ENCODE results near the gene NUDT16L1. TPM values are rescaled to one million over a fixed set of nuclear protein-coding genes. Genes with fewer than 3 reads are reported as not detected.

NUDT16L1 gene
- total and polyA plus RNA-seq, 2 of the 4 experiments (the other 2 are of a cell fraction), result 22.9 to 44.3 TPM

DNA sequence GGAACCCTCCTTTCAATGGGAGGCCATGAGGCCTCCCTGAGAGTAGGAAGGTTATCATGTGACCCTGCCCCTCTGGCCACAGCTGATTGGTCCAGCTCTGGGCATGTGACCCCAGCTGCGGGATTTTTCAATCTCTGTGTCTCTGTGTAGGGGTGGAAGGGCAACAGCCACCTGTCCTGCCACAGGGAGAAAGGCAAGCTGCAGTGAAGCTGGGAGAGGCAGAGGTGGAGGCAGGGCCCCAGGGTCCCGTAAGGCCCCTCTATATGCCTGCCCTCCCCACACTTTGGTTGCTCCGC lies 51.9 kb downstream of the NUDT16L1 start:
- Histone ChIP-seq H2AK5ac (ENCODE audit: low read depth, low read length) (no peak overlapping the region), H3K9me1 (ENCODE audit: insufficient read depth, low read length) (no peaks in the 10 kb centered on the region), H4K91ac (ENCODE audit: insufficient read depth, low read depth, low read length) (no peak overlapping the region), H3K27ac (ENCODE audit: insufficient read depth, low read length) (no peak overlapping the region), H4K8ac (ENCODE audit: low read depth in 2 of 2, low read length in 2 of 2) (no peak overlapping the region), H2AK9ac (replicated peaks; ENCODE audit: low read depth, low read length, poor library complexity) (peak overlapping the region; percentile 51), H3K4me1 (ENCODE audit: control insufficient read depth, insufficient read depth, low read length) (no peaks in the 10 kb centered on the region), H3K79me1 (ENCODE audit: low read depth in 1 of 2, low read length in 2 of 2) (0 out of 4 replicates have a peak, but pooled peaks cover 0 to 4% of the 10 kb centered on the region in 2 experiments), H3K23ac (ENCODE audit: low read depth, low read length) (no peak overlapping the region), H2BK15ac (ENCODE audit: low read depth, low read length) (no peak overlapping the region), H2AFZ (replicated peaks; ENCODE audit: low read length, poor library complexity) (no peak overlapping the region), H4K5ac (ENCODE audit: low read depth, low read length) (no peak overlapping the region), H3K14ac (replicated peaks; ENCODE audit: low read depth, low read length) (no peak overlapping the region), H3K18ac (ENCODE audit: low read depth, low read length) (no peak overlapping the region), H3K4me3 (ENCODE audit: insufficient read depth, low read depth, low read length) (no peak overlapping the region), H3K27me3 (ENCODE audit: control insufficient read depth, insufficient read depth, low read length) (no peaks in the 10 kb centered on the region), H2BK5ac (ENCODE audit: low read depth, low read length, poor library complexity, severe bottlenecking) (no peak overlapping the region), H3K9me3 (ENCODE audit: control insufficient read depth, insufficient read depth, low read length) (no peaks in the 10 kb centered on the region), H3K4me2 (ENCODE audit: low read depth, low read length) (no peak overlapping the region), H2BK20ac (ENCODE audit: low read depth, low read length) (no peak overlapping the region), H3K56ac (ENCODE audit: extremely low read depth, insufficient read depth, low read length) (no peak overlapping the region), H4K20me1 (ENCODE audit: insufficient read depth, low read length) (no peaks in the 10 kb centered on the region), H3K9ac (ENCODE audit: low read depth, low read length) (no peak overlapping the region), H3K4ac (ENCODE audit: low read depth, low read length) (no peak overlapping the region), H2BK120ac (ENCODE audit: low read depth, low read length) (no peak overlapping the region), H3K36me3 (ENCODE audit: control insufficient read depth, insufficient read depth, low read length) (peaks cover 2% of the 10 kb centered on the region)
- in situ Hi-C loops (cut with MboI; ENCODE audit: low sequenced_read_pairs), result no loop called here
- intact Hi-C loops (cut with micrococcal nuclease), result no loop called here
- ChIA-PET CTCF (interaction anchor here (0.7 kb wide), 1 partner anchor 10 kb away, joined by 3 read pairs; no protein-coding TSS in a partner anchor), POLR2A (ENCODE audit: unreplicated experiment) (no interaction called here)
- dilution Hi-C loops (cut with HindIII; ENCODE audit: low sequenced_read_pairs, unreplicated experiment), result no loop called here
- DNase-seq (no peak), ATAC-seq (ENCODE audit: low read depth) (no peak)
- no TSS peak for BruUV-seq (replicated peaks)
- 83% methylated on average over 1 of the region's 3 CpGs; no CpG with 5 or more reads in 1 of the 2 experiments for WGBS, 2 experiments (ENCODE audit: extremely low coverage in 2 of 2, insufficient read length in 1 of 2)
- TF ChIP-seq, protein P1, sequence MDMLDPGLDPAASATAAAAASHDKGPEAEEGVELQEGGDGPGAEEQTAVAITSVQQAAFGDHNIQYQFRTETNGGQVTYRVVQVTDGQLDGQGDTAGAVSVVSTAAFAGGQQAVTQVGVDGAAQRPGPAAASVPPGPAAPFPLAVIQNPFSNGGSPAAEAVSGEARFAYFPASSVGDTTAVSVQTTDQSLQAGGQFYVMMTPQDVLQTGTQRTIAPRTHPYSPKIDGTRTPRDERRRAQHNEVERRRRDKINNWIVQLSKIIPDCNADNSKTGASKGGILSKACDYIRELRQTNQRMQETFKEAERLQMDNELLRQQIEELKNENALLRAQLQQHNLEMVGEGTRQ (IDR thresholded peaks at IDR 0.05; ENCODE audit: low read depth, low read length), result peak; percentile 67
- TF ChIP-seq, protein P2, sequence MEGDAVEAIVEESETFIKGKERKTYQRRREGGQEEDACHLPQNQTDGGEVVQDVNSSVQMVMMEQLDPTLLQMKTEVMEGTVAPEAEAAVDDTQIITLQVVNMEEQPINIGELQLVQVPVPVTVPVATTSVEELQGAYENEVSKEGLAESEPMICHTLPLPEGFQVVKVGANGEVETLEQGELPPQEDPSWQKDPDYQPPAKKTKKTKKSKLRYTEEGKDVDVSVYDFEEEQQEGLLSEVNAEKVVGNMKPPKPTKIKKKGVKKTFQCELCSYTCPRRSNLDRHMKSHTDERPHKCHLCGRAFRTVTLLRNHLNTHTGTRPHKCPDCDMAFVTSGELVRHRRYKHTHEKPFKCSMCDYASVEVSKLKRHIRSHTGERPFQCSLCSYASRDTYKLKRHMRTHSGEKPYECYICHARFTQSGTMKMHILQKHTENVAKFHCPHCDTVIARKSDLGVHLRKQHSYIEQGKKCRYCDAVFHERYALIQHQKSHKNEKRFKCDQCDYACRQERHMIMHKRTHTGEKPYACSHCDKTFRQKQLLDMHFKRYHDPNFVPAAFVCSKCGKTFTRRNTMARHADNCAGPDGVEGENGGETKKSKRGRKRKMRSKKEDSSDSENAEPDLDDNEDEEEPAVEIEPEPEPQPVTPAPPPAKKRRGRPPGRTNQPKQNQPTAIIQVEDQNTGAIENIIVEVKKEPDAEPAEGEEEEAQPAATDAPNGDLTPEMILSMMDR (conservative IDR thresholded peaks at IDR 0.05; ENCODE audit: low read depth, low read length), result no peak

Small RNAs within 50 kb of the gene (microRNA-seq; reads per million reads assigned to microRNA genes)
- gene MIR6769A (ENCODE audit: insufficient read depth in 1 of 2, insufficient read length in 1 of 2, unreplicated experiment in 1 of 2), result 0 reads per million in 2 experiments

Small RNAs within 50 kb of the gene (small RNA-seq; reads per million reads assigned to genes)
- gene MIR6769A, result 0 to 0.76 (median 0) reads per million in 5 experiments

Other genes starting within 250 kb of the NUDT16L1 start
- gene NMRAL1, start 218.9 kb upstream of the NUDT16L1 start, total RNA-seq (2012; rRNA removed), result 67.6 and 73.6 TPM in 2 replicates
- gene NMRAL1, start 218.9 kb upstream of the NUDT16L1 start, polyA plus RNA-seq (2012; rRNA removed), result 48.6 and 52.4 TPM in 2 replicates
- 91.1 and 98.8 TPM in 2 replicates for gene HMOX2, start 217.2 kb upstream of the NUDT16L1 start, total RNA-seq (2012; rRNA removed)
- gene HMOX2, start 217.2 kb upstream of the NUDT16L1 start, polyA plus RNA-seq (2012; rRNA removed), result 93.9 and 109 TPM in 2 replicates
- gene CDIP1, start 154.8 kb upstream of the NUDT16L1 start, total RNA-seq (2012; rRNA removed), result 4.2 and 4.8 TPM in 2 replicates
- gene CDIP1, start 154.8 kb upstream of the NUDT16L1 start, polyA plus RNA-seq (2012; rRNA removed), result 14.6 and 15.8 TPM in 2 replicates
- not detected in 2 replicates for gene C16orf96, start 137.2 kb upstream of the NUDT16L1 start, total RNA-seq (2012; rRNA removed)
- not detected in 2 replicates for gene C16orf96, start 137.2 kb upstream of the NUDT16L1 start, polyA plus RNA-seq (2012; rRNA removed)
- 1.3 and 1.9 TPM in 2 replicates for gene UBALD1, start 78.7 kb upstream of the NUDT16L1 start, total RNA-seq (2012; rRNA removed)
- 14.5 and 20.5 TPM in 2 replicates for gene UBALD1, start 78.7 kb upstream of the NUDT16L1 start, polyA plus RNA-seq (2012; rRNA removed)
- 11.7 and 13.9 TPM in 2 replicates for gene MGRN1, start 68.7 kb upstream of the NUDT16L1 start, total RNA-seq (2012; rRNA removed)
- 26.7 and 32.7 TPM in 2 replicates for gene MGRN1, start 68.7 kb upstream of the NUDT16L1 start, polyA plus RNA-seq (2012; rRNA removed)
- 22.2 and 24.4 TPM in 2 replicates for gene ANKS3, start 40.7 kb downstream of the NUDT16L1 start, total RNA-seq (2012; rRNA removed)
- gene ANKS3, start 40.7 kb downstream of the NUDT16L1 start, polyA plus RNA-seq (2012; rRNA removed), result 23.7 and 25.0 TPM in 2 replicates
- 0.54 and 0.56 TPM in 2 replicates for gene DNAAF8, start 41.0 kb downstream of the NUDT16L1 start, total RNA-seq (2012; rRNA removed)
- 1.7 TPM in 2 replicates for gene DNAAF8, start 41.0 kb downstream of the NUDT16L1 start, polyA plus RNA-seq (2012; rRNA removed)
- 4.5 and 4.7 TPM in 2 replicates for gene ZNF500, start 73.6 kb downstream of the NUDT16L1 start, total RNA-seq (2012; rRNA removed)
- gene ZNF500, start 73.6 kb downstream of the NUDT16L1 start, polyA plus RNA-seq (2012; rRNA removed), result 5.9 and 7.3 TPM in 2 replicates
- not detected in 2 replicates for gene SEPTIN12, start 94.8 kb downstream of the NUDT16L1 start, total RNA-seq (2012; rRNA removed)
- gene SEPTIN12, start 94.8 kb downstream of the NUDT16L1 start, polyA plus RNA-seq (2012; rRNA removed), result not detected in 2 replicates
- gene SMIM22, start 101.8 kb downstream of the NUDT16L1 start, total RNA-seq (2012; rRNA removed), result not detected in 2 replicates
- gene SMIM22, start 101.8 kb downstream of the NUDT16L1 start, polyA plus RNA-seq (2012; rRNA removed), result not detected in 2 replicates
- gene ROGDI, start 109.1 kb downstream of the NUDT16L1 start, total RNA-seq (2012; rRNA removed), result 13.6 and 14.2 TPM in 2 replicates
- 27.1 and 30.1 TPM in 2 replicates for gene ROGDI, start 109.1 kb downstream of the NUDT16L1 start, polyA plus RNA-seq (2012; rRNA removed)
- 26.0 and 27.8 TPM in 2 replicates for gene GLYR1, start 153.7 kb downstream of the NUDT16L1 start, total RNA-seq (2012; rRNA removed)
- gene GLYR1, start 153.7 kb downstream of the NUDT16L1 start, polyA plus RNA-seq (2012; rRNA removed), result 53.2 and 54.2 TPM in 2 replicates
- 5.7 and 7.8 TPM in 2 replicates for gene UBN1, start 153.9 kb downstream of the NUDT16L1 start, total RNA-seq (2012; rRNA removed)
- gene UBN1, start 153.9 kb downstream of the NUDT16L1 start, polyA plus RNA-seq (2012; rRNA removed), result 12.9 and 16.3 TPM in 2 replicates
- gene PPL, start 243.6 kb downstream of the NUDT16L1 start, total RNA-seq (2012; rRNA removed), result 0.28 and 0.36 TPM in 2 replicates
- gene PPL, start 243.6 kb downstream of the NUDT16L1 start, polyA plus RNA-seq (2012; rRNA removed), result 0.19 and 0.34 TPM in 2 replicates